22Rv1 (cell line): ENCODE data around the gene SLC2A4.
"Not testable (repeated sequence)": the region's sequence is repeated elsewhere in the genome, so short reads cannot be mapped to it uniquely, and the experiment has no call there.

Experiments used
- H3K27ac ChIP-seq: fragments of 450-650 bp; 2 replicates; pipeline ENCODE4 v1.5.1; 2017
- CTCF ChIP-seq: fragments of 450-650 bp; IDR thresholded peaks from 2 replicates; pipeline ENCODE4 v1.5.1; 2017; ENCODE audit warnings: mild to moderate bottlenecking
- ZFX ChIP-seq: fragments of 450-650 bp; IDR thresholded peaks from 2 replicates; pipeline ENCODE4 v1.6.1; 2017; ENCODE audit warnings: antibody characterized with exemption, borderline replicate concordance

Gene SLC2A4

GRCh38 chr17:7328840-7329373 lies 47.4 kb downstream of the SLC2A4 start, which contains the start of gene NEURL4:
Gene NEURL4, minus strand, starts transcription at chr17:7329335. Its CDS starts 23 bp downstream, at chr17:7329312.
- H3K27ac ChIP-seq: peak within 1 kb of the TSS; percentile 85
- TF ChIP-seq ZFX (no peak), CTCF (no peak)

DNA sequence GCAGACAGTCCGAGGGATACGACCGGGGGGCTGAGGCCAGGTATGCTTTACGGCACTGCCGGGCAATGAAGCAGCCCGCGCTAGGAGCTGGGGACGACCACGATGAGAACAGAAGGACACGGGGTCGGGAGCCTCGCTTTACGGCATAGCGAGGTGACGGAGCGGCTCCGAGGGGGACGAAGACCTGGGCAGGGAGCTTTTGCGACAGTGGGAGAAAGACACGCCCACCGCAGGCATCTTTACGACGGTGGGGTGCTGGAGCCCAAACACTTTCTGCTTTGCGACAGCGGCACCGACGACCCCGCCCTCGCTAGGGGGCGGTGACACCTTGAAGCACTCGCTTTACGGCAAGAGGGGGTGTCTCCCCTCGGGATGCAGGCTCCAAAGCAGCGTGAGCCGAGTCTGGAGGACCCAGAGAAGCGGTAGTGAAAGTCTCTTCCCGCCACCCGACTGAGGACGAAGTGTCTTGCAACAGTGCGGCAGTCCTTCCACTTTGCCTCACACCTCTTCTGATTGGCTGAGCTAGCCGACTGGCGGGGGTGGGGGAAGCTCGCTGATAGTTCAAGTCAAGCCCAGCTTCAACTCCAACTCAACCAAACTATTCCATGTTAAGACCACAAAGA lies 48.0 kb downstream of the SLC2A4 start:
- H3K27ac ChIP-seq: peak overlapping the region; percentile 85
- no peak for TF ChIP-seq CTCF

GRCh38 chr17:7329997-7330637 lies 48.6 kb downstream of the SLC2A4 start:
- TF ChIP-seq ZFX (no peak), CTCF (no peak)

GRCh38 chr17:7330638-7331015 lies 49.1 kb downstream of the SLC2A4 start:
- H3K27ac ChIP-seq: peak overlapping the region; percentile 85
- TF ChIP-seq CTCF (no peak), ZFX (no peak)

More at GRCh38 chr17:7329997-7330637, 48.6 kb downstream of the SLC2A4 start:
- H3K27ac ChIP-seq: peak overlapping the region; percentile 85

DNA sequence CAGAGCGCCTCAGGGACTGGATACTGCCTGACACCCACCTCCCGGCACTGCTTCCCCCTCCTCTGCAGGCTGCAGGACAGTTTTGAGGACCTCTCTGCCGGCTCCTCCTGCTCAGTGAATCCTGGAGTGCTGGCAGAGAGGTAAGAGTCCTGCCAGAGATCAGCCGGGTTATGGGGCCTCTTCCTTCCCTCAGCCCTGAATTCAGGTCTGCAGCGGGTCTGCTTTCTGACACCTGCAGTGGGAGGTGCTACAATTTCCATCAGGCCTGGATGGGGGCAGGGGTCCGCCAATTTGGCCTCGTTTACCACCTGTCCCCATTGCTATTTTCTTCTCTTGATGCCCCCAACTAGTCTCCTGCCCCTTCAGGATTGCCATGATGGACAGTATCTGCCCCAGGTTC lies 50.6 kb downstream of the SLC2A4 start:
- no peak overlapping the region for H3K27ac ChIP-seq

DNA sequence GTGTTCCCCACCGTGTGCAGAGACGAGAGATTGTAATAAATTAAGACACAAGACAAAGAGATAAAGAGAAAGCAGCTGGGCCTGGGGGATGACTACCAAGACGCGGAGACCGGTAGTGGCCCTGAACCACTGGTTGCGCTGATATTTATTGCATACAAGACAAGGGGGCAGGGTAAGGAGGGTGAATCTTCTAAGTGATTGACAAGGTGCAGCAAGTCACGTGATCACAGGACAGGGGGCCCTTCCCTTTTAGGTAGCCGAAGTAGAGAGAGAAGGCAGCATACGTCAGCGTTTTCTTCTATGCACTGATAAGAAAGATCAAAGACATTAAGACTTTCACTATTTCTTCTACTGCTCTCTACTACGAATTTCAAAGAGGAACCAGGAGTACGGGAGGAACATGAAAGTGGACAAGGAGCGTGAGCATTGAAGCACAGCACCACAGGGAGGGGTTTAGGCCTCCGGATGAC lies 51.1 kb downstream of the SLC2A4 start:
- H3K27ac ChIP-seq: not testable (repeated sequence)

More for the DNA sequence above, 50.6 kb downstream of the SLC2A4 start:
- TF ChIP-seq ZFX (no peak), CTCF (no peak)

DNA sequence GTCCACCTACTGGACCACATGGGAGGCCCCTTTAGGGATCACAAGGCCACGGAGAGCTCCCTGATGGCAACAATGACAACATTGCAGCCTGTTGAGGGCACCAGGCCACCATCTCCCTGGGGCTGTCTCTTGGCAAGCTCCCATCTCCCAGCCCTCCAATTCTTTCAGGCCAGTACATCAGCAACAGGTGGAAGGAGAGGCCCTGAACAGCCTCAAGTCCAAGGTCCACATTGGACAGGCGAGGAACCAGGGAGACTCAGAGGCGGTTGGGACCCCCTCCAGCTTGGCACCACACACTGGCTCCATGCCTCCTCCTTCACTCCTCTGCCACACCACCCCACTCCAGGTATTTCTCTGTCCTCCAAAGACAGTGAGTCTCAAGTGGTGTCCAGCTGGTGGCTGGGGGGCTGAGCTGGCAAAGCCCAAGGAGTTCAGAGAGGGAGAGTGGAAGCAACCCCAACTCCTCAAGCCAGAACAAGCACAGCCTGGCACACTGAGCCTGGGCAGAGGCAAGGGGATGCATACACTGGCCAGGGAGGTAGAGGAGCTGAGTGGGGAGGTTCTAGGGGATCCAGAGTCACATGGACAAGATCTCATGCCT lies 53.5 kb downstream of the SLC2A4 start:
- TF ChIP-seq ZFX: no peak
- no peak for TF ChIP-seq CTCF
- no peak overlapping the region for H3K27ac ChIP-seq

GRCh38 chr17:7335765-7336164 lies 54.2 kb downstream of the SLC2A4 start:
- not testable (repeated sequence) for H3K27ac ChIP-seq
